GM12865 (cell line): ENCODE measurements around the gene MMP28.

Experiments used
- DNase-seq: peaks from one replicate; pipeline ENCODE4 v3.0.0; 2010; ENCODE audit warnings: low read depth
- H3K4me3 ChIP-seq: 2 replicates; pipeline ENCODE4 v1.5.1; 2011; ENCODE audit warnings: mild to moderate bottlenecking, low read depth, low read length, control low read depth
- TF ChIP-seq, protein P1 (sequence below): IDR thresholded peaks from 2 replicates; pipeline ENCODE4 v1.5.1; 2011; ENCODE audit warnings: low read length, control low read depth, low read depth, inconsistent platforms; ENCODE audit not compliant: insufficient read depth; ENCODE audit errors: missing control alignments

MMP28 gene

DNA sequence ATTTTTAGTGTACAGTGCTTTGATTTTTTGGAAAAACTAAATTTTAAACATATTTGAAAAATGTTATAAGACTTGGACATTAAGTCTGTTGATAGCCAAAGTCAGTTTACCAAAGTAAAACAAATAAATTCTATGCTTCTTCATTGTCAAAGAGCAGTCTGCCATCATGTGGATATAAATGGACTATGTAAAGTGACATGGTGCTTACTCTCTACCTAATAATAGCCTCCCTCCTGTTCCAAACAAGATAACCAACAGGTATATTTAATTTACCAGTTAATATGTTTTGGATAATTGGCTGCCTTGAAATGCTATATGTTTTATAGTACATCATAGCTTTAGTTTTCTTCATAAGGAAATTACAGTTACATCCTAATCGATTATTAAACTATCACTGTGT lies 29.8 kb upstream of the MMP28 start:
- TF ChIP-seq, protein P1, sequence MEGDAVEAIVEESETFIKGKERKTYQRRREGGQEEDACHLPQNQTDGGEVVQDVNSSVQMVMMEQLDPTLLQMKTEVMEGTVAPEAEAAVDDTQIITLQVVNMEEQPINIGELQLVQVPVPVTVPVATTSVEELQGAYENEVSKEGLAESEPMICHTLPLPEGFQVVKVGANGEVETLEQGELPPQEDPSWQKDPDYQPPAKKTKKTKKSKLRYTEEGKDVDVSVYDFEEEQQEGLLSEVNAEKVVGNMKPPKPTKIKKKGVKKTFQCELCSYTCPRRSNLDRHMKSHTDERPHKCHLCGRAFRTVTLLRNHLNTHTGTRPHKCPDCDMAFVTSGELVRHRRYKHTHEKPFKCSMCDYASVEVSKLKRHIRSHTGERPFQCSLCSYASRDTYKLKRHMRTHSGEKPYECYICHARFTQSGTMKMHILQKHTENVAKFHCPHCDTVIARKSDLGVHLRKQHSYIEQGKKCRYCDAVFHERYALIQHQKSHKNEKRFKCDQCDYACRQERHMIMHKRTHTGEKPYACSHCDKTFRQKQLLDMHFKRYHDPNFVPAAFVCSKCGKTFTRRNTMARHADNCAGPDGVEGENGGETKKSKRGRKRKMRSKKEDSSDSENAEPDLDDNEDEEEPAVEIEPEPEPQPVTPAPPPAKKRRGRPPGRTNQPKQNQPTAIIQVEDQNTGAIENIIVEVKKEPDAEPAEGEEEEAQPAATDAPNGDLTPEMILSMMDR, result no peak
- H3K4me3 ChIP-seq, result no peak overlapping the region
- DNase-seq, result no peak

DNA sequence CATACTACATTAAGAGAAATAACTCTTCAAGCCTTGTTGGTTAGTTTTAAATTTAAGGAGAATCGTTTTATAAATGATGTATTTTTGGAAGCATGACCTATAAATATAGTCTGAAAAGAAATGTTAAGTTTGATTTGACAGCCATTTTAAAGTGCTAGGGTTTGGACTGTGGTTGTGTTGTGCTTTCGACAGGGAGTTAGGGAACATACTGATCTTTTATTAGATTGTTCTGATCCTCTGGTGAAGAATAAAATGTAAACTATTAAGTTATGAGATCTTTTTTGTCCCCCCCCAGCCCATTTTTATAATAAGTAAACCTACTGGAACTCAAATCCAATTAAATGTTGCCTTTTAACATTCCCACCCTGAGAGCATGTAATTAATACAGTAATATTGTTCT lies 25.9 kb upstream of the MMP28 start:
- H3K4me3 ChIP-seq, result no peak overlapping the region
- no peak for DNase-seq
- TF ChIP-seq, protein P1, result no peak

DNA sequence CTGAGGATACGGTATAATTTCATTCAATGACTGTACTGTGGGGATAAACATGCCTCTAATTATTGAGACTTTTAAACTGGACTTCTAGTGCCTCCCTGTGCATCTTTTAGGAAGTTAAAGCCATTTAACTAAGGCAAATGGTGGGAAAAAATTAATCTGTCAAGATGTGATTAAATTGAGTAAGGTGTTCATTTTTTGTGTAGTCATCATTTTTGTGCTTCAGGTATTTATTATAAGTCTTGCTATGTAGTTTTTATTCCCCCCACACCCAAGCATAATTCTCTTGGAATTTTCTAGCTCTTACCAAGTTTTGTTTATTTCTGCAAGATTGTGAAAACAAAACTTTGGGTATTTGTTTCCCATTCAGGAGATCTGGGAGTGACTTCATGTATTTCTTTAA lies 24.0 kb upstream of the MMP28 start:
- TF ChIP-seq, protein P1, result no peak
- no peak overlapping the region for H3K4me3 ChIP-seq
- no peak for DNase-seq

DNA sequence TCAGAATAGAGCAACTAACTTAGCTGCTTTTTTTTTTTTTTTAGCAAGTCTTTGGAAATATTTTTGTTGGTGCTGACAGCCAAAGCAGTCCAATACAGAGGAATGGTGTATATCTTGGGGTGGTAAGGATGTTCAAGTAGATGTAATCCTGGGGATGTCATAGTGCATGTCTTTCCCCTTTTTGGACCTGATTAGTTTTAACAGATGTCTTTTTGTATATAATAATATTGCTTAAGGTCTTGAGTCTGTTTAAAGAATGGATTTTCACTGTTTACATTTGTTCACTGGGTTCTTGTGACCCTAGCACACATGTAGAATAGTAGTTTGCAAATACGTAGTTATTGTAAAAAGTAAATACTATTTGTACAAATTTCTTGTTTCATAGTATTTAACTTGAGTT lies 21.8 kb upstream of the MMP28 start:
- DNase-seq, result no peak
- TF ChIP-seq, protein P1, result no peak

DNA sequence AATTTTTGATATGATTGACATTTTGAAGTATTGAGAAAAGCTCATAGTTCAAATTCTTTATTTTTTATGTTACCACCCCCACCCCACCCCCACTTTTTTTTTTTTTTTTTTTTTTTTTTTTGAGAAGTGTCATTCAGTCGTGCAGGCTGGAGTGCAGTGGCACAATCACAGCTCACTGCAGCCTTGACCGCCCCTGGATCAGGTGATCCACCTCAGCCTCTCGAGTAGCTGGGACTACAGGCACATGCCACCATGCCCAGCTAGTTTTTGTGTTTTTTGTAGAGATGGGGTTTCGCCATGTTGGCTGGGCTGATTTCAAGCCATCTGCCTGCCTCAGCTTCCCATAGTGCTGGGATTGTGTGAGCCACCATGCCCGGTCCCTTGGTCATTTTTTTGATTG lies 21.3 kb upstream of the MMP28 start:
- DNase-seq, result no peak
- TF ChIP-seq, protein P1, result no peak
- H3K4me3 ChIP-seq, result no peak overlapping the region

More for the DNA sequence above, 21.8 kb upstream of the MMP28 start:
- no peak overlapping the region for H3K4me3 ChIP-seq

DNA sequence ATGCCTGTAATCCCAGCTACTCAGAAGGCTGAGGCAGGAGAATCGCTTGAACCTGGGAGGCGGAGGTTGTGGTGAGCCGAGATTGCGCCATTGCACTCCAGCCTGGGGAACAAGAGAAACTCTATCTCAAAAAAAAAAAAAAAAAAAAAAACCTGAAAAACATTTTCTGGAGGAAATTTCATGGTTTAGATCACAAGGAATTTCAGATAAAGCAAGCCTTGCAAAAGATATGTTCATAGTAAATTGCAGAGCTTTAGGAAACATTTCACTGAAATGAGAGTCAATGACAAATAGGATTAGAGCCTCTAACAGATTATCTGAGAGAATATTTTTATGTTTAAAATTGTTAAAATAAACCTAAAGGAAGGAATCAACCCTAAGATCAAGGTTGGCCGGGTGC lies 17.0 kb upstream of the MMP28 start:
- no peak overlapping the region for H3K4me3 ChIP-seq
- no peak for DNase-seq
- TF ChIP-seq, protein P1, result no peak

DNA sequence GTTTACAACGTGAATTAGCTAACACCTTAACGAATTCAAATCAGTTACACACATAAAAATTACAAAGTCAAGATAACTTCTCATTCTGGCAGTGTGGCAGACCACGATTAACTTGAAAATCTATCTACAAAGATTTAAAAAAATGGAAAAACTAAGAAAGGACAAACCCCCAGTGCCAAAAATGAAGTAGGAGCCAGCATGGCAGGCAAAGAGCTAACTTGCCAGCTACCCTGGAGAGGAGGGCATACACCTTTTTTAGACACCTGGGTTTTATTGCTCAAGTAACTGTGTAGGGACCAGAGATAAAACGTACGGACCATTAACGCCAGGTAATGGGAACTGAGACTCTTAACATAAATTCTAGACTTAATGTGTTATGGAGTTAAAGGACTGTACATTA lies 16.3 kb upstream of the MMP28 start:
- no peak for DNase-seq
- no peak overlapping the region for H3K4me3 ChIP-seq
- TF ChIP-seq, protein P1, result no peak
